ENCODE results near the gene ATP5IF1. TPM values are rescaled to one million over a fixed set of nuclear protein-coding genes. Genes with fewer than 3 reads are reported as not detected.

The ATP5IF1 gene
- polyA plus RNA-seq, 1 of the 3 experiments (the other 2 are of a cell fraction): 594 TPM

DNA sequence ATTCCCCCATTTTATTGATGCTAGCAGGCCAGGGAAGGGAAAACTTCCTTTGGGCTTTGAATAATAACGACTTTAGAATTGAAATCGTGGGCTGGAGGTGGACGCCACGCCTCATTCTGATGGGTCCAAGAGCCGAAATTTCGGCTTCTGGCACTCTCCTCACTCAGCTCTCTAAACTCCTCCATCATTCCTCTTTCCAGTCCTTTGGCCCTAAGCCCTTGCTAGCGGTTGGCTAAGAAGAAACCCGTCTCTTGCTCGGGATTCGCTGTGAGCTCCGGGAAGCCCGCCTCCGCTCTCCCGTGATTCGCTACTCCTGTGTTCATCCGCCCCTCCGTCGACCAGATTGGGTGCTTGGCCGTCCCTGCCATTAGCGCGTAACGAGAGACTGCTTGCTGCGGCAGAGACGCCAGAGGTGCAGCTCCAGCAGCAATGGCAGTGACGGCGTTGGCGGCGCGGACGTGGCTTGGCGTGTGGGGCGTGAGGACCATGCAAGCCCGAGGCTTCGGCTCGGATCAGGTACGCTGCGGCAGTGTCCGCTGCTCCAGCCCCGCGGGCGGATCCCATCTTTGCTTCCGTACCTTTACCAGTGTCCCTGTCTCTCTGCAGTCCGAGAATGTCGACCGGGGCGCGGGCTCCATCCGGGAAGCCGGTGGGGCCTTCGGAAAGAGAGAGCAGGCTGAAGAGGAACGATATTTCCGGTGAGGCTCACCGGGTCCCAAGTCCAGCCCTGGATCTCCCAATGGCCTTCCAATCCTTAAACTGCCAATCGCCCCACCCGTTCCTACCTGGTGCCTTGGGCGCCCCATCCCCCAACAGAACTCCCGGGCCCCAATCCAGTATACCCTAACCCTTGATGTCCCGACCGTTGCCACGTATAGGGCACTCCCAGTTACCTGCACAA lies at the start of gene ATP5IF1 (continued):
- TF ChIP-seq RCOR1 (IDR thresholded peaks at IDR 0.05; ENCODE audit: low read length) (no peak), GATA2 (CRISPR knock-in tag; IDR thresholded peaks at IDR 0.05) (no peak)
- TF ChIP-seq, protein P1, sequence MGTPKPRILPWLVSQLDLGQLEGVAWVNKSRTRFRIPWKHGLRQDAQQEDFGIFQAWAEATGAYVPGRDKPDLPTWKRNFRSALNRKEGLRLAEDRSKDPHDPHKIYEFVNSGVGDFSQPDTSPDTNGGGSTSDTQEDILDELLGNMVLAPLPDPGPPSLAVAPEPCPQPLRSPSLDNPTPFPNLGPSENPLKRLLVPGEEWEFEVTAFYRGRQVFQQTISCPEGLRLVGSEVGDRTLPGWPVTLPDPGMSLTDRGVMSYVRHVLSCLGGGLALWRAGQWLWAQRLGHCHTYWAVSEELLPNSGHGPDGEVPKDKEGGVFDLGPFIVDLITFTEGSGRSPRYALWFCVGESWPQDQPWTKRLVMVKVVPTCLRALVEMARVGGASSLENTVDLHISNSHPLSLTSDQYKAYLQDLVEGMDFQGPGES (IDR thresholded peaks at IDR 0.05; ENCODE audit: low read depth, low read length): peak; percentile 89

DNA sequence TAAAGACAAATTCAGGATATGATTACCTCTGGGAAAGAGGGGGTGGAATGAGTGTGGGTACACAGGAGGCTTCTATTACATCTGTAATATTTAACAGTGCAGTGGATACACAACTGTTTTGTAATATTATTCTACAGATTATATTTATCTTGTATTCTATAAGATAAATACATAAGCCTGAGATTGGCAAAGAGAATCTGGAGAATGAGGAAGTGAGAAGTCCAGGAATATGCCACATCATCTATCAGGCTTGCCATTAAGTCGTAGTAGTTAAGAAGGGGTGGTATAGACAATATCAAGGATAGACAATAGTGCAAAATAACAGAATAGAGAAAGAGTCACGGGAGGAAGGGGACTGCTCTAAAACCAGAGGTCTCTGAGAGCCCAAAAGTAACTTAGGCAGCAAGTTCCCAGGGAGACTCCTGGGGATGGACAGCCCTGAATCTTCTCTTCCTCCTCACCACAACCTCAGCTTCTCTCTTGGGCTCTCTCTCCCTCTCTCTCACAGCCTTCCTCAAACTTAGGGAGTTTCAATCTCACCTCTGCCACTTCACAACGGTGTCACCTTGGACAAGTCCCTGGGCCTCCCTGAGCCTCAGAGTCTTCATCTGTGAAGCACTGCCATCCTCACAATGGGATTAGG lies 45.5 kb upstream of the ATP5IF1 start:
- 75% methylated on average over 3 of the region's 3 CpGs for WGBS (ENCODE audit: low lambda C conversion rate)
- no peaks in the 10 kb centered on the region for H3K79me2 ChIP-seq (ENCODE audit: insufficient read depth)
- H3K4me1 ChIP-seq (ENCODE audit: control insufficient read depth in 1 of 2, insufficient read depth in 2 of 2, low read depth in 1 of 2, low read length in 1 of 2): no peaks in the 10 kb centered on the region
- TF ChIP-seq RFX5 (IDR thresholded peaks at IDR 0.05; ENCODE audit: low read length) (no peak), FOXM1 (IDR thresholded peaks at IDR 0.05; ENCODE audit: low read depth) (no peak), YY1 (IDR thresholded peaks at IDR 0.05; ENCODE audit: low read depth) (no peak), GATA2 (CRISPR knock-in tag; IDR thresholded peaks at IDR 0.05) (no peak), SMC3 (IDR thresholded peaks at IDR 0.05; ENCODE audit: low read depth, low read length) (no peak), EZH2phosphoT487 (IDR thresholded peaks at IDR 0.05; ENCODE audit: borderline replicate concordance, low read depth) (no peak), NFIC (IDR thresholded peaks at IDR 0.05; ENCODE audit: borderline replicate concordance) (no peak), EP300 (IDR thresholded peaks at IDR 0.05; ENCODE audit: borderline replicate concordance in 1 of 2, low read depth in 1 of 2, low read length in 1 of 2) (no peak), MXI1 (IDR thresholded peaks at IDR 0.05; ENCODE audit: low read depth, low read length) (no peak), TEAD4 (IDR thresholded peaks at IDR 0.05; ENCODE audit: borderline replicate concordance, insufficient read depth) (no peak)
- TF ChIP-seq, protein P2, sequence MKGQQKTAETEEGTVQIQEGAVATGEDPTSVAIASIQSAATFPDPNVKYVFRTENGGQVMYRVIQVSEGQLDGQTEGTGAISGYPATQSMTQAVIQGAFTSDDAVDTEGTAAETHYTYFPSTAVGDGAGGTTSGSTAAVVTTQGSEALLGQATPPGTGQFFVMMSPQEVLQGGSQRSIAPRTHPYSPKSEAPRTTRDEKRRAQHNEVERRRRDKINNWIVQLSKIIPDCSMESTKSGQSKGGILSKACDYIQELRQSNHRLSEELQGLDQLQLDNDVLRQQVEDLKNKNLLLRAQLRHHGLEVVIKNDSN (IDR thresholded peaks at IDR 0.05; ENCODE audit: borderline replicate concordance, low read depth): no peak
- TF ChIP-seq, protein P1 (IDR thresholded peaks at IDR 0.05; ENCODE audit: low read depth, low read length): no peak
- TF ChIP-seq, protein P3, sequence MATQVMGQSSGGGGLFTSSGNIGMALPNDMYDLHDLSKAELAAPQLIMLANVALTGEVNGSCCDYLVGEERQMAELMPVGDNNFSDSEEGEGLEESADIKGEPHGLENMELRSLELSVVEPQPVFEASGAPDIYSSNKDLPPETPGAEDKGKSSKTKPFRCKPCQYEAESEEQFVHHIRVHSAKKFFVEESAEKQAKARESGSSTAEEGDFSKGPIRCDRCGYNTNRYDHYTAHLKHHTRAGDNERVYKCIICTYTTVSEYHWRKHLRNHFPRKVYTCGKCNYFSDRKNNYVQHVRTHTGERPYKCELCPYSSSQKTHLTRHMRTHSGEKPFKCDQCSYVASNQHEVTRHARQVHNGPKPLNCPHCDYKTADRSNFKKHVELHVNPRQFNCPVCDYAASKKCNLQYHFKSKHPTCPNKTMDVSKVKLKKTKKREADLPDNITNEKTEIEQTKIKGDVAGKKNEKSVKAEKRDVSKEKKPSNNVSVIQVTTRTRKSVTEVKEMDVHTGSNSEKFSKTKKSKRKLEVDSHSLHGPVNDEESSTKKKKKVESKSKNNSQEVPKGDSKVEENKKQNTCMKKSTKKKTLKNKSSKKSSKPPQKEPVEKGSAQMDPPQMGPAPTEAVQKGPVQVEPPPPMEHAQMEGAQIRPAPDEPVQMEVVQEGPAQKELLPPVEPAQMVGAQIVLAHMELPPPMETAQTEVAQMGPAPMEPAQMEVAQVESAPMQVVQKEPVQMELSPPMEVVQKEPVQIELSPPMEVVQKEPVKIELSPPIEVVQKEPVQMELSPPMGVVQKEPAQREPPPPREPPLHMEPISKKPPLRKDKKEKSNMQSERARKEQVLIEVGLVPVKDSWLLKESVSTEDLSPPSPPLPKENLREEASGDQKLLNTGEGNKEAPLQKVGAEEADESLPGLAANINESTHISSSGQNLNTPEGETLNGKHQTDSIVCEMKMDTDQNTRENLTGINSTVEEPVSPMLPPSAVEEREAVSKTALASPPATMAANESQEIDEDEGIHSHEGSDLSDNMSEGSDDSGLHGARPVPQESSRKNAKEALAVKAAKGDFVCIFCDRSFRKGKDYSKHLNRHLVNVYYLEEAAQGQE (IDR thresholded peaks at IDR 0.05; ENCODE audit: low read depth, low read length): no peak
- TF ChIP-seq, protein P4, sequence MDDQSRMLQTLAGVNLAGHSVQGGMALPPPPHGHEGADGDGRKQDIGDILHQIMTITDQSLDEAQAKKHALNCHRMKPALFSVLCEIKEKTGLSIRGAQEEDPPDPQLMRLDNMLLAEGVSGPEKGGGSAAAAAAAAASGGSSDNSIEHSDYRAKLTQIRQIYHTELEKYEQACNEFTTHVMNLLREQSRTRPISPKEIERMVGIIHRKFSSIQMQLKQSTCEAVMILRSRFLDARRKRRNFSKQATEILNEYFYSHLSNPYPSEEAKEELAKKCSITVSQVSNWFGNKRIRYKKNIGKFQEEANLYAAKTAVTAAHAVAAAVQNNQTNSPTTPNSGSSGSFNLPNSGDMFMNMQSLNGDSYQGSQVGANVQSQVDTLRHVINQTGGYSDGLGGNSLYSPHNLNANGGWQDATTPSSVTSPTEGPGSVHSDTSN (IDR thresholded peaks at IDR 0.05): no peak
- H3K27ac ChIP-seq (ENCODE audit: low read depth in 2 of 2, low read length in 1 of 2): no peak overlapping the region
- ChIA-PET POLR2A (no interaction called here), CTCF (interaction anchor here (1.7 to 2.6 kb wide), 2 partner anchors 20 to 99 kb away, joined by 4 to 7 read pairs; no protein-coding TSS in a partner anchor)
- H3K9ac ChIP-seq: no peak overlapping the region
- no peaks in the 10 kb centered on the region for H3K9me2 ChIP-seq
- H3K4me3 ChIP-seq (ENCODE audit: low read depth in 2 of 2, low read length in 1 of 2): no peak overlapping the region
- H3F3A ChIP-seq (replicated peaks; ENCODE audit: insufficient read depth): no peaks in the 10 kb centered on the region
- peak overlapping the region; percentile 21 for H2AFZ ChIP-seq (ENCODE audit: low read depth)
- H4K20me1 ChIP-seq (ENCODE audit: insufficient read depth): no peaks in the 10 kb centered on the region
- H3K36me3 ChIP-seq (replicated peaks in 1 of 2; ENCODE audit: control insufficient read depth in 1 of 2, insufficient read depth in 2 of 2, low read length in 1 of 2): no peaks in the 10 kb centered on the region
- H3K27me3 ChIP-seq (ENCODE audit: insufficient read depth): no peaks in the 10 kb centered on the region
- no peaks in the 10 kb centered on the region for H3K9me3 ChIP-seq
- no peak for DNase-seq
- no peak overlapping the region for H3K4me2 ChIP-seq

Data from SK-N-SH (cell line).